PC-9 (cell line): ENCODE data around the gene MAN1C1.

ENCODE experiments used
- CTCF ChIP-seq: fragments of 200-600 bp; sonication (generic); conservative IDR thresholded peaks from 2 replicates; pipeline ENCODE4 v1.6.1; 2017; ENCODE audit warnings: mixed run types, antibody characterized with exemption, mild to moderate bottlenecking, moderate library complexity
- EZH2 ChIP-seq: fragments of 200-600 bp; sonication (generic); IDR thresholded peaks from 2 replicates; pipeline ENCODE4 v1.8.0; 2017; ENCODE audit warnings: antibody characterized with exemption, low read depth

GRCh38 chr1:25808481-25809244 is 192.1 kb downstream of the MAN1C1 start:
- TF ChIP-seq CTCF: no peak
- TF ChIP-seq EZH2: no peak
